HG03469 (cell line): ENCODE data around the gene TRMT61A.
A peak's percentile ranks its signal among the peaks of the same experiment; 100 is the strongest.

ENCODE experiments used
- ATAC-seq: cut with Tn5 transposase; IDR thresholded peaks from one replicate; pipeline ENCODE4 v1.9.1; 2021; ENCODE audit warnings: mild to moderate bottlenecking, moderate library complexity, moderate number of reproducible peaks; ENCODE audit not compliant: unreplicated experiment

Gene TRMT61A

DNA sequence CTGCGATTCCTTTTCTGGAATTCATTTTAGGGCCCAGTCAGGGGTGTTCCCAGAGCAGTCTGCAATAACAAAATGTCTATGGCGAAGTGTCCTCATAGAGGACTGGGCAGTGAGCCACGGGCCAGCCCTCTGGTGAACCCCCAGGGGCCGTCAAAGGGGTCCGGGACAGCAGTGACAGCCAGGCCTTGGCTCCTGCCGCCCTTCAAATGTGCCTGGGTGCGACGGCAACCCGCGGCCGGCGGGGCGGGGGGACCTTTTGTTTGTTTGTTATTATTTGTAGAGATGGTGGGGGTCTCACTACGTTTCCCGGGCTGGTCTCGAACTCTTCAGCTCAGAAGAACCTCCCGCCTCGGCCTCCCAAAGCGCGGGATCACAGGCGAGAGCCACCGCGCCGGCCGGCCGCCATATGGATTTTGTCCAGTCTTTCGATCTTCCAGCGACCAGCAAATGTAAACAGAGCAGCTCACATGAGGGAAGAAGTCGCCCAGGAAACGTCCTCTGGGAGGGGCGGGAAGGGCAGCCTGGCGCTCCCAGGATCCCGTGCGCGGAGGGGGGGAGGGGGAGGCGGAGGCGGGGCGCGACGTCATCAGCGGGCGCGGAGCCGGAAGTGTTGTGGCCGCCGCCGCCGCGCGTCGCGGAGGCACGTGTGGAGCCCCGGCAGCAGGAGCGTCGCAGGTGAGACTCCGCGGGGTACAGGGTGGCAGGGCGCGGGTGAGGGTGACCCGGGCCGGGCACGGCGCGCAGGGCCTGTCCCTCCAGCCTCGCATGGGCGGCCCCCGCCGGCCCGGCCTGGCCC lies at the start of gene TRMT61A:
TSS of gene TRMT61A (plus strand) at position 610 of the 796 bp plus-strand sequence. CDS start 783 bp downstream, outside the sequence.
- no peak for ATAC-seq

DNA sequence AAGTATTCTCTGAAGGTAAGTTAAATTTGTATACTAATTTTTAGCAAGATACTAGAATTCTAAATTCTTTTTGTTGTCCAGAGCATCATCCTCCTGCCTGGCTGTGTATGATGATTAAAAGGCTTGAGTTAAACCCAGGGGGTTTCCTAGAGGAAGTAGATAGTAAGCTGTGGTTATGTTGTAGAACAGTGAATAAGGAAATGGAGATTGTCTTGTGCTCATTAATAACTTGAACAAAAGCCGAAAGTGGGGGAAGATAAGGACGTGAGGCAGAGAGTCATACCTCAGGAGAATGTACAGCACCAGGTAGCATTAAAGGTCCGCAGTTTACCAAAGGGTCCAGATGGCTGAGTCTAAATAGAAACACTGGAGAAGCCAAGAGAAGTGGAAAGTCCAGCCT lies 48.4 kb upstream of the TRMT61A start:
- peak; percentile 67 for ATAC-seq

- no peak for ATAC-seq
Measured at GRCh38 chr14:103483600-103483999, 45.4 kb upstream of the TRMT61A start.

- ATAC-seq, result no peak
Measured at GRCh38 chr14:103485504-103485903, 43.5 kb upstream of the TRMT61A start.

DNA sequence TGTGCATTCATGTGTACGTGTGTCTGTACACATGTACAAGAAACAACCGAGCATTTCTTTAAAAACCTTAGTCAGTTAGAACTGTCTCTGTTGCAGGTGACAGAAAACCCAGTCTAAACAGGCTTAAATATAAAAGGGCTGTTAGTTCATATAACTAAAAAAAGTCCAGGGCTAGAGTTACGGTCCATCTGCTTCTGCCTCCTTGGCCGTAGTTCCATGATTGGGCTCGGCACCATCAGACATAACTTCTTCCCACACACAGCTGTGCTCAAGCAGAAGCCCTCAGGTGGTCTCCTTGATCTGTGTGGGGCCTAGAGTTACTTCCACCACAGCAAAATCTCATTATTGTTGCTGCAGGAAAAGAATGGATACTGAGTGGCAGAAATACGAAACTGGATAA lies 40.9 kb upstream of the TRMT61A start:
- no peak for ATAC-seq

DNA sequence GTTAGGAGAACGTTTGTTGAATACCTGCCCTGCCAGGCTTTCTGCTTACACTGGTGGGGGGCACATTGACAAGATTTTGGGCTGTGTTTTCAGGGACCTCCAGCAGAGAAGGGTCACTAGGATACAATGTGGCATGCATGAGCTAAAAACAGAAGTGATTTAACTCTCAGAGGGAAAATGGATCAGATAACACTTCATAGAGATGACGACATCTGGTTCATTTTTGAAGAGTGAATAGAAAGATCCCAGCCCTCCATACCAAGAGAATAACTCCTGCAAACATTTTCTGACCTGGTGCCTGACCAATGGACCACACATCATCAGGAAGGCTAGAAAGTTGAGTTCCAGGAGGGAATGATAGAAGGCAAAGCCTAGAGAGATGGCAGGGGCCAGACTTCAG lies 40.0 kb upstream of the TRMT61A start:
- ATAC-seq, result no peak

GRCh38 chr14:103489621-103490020 lies 39.4 kb upstream of the TRMT61A start:
- no peak for ATAC-seq

GRCh38 chr14:103491691-103492090 lies 37.3 kb upstream of the TRMT61A start:
- ATAC-seq, result no peak

DNA sequence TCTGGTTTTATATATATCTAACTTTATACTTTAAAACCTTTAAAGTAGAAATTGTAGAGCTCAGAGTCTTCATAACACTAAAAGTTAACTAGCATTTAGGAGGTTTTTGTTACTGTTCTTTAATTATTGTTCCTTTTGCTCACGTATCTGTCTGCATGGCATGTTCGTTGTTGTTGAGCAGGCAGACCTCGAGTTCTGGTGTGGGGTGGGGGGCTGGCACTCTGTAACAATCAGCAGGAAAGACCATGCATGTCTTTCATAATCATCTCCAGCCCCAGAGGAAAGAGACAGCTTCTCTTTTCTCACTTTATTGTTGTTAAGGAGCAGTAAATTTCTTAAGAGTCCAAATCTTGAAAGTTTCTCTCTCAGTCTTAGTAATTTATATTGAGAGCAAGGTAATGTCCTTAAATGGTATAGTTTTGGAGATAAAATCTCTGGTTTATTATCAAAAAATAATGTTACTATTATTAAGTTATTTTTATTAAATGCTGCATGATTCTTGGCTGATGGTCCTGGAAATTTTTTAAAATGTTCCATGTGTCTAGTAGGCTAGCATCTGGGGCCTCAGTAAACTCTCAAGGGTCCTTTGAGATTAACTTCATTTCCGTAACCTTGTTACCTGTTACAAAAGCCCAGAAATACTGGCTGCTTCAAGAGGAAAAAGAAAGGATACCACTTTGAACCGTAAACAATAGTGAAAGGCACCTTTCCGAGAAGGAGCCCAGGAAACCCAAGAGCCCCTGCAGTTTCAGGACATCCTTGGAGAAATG lies 36.7 kb upstream of the TRMT61A start:
- ATAC-seq, result no peak

GRCh38 chr14:103495854-103496253 lies 33.1 kb upstream of the TRMT61A start:
- no peak for ATAC-seq

GRCh38 chr14:103496776-103497175 lies 32.2 kb upstream of the TRMT61A start:
- ATAC-seq, result no peak

- ATAC-seq, result no peak
Measured at GRCh38 chr14:103499709-103500108, 29.3 kb upstream of the TRMT61A start.

GRCh38 chr14:103500148-103500990 lies 28.6 kb upstream of the TRMT61A start:
- no peak for ATAC-seq

- ATAC-seq, result no peak
Measured at GRCh38 chr14:103501041-103501870, 27.7 kb upstream of the TRMT61A start.

GRCh38 chr14:103501921-103502669 lies 26.9 kb upstream of the TRMT61A start:
- ATAC-seq, result no peak

GRCh38 chr14:103502877-103503276 lies 26.1 kb upstream of the TRMT61A start:
- ATAC-seq, result no peak

- ATAC-seq, result no peak
Measured at GRCh38 chr14:103503296-103503695, 25.7 kb upstream of the TRMT61A start.

GRCh38 chr14:103504991-103505565 lies 23.9 kb upstream of the TRMT61A start:
- ATAC-seq, result no peak

- ATAC-seq, result no peak
Measured at GRCh38 chr14:103507751-103508150, 21.2 kb upstream of the TRMT61A start.
